Measurements from ENCODE around the gene RGS16.

DNA sequence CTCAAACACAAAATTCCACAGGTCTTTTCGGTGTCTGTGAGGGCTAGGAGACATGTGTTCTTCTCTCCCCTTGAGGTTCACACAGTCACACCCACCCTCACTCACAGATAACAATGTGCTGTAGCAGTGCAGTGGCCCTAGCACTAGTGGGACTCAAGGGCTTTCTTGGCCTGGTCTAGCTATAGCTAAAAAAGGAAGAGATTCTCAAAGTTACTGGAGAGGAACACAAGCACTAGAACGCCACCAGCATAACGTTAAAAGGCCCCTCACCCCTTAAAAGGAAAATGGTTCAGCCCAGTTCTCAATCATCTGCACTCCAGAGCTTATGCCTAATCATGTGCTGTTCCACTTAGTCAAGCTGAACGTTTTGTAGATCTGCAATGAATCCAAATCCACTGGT is 40.7 kb upstream of the RGS16 start:
- TF ChIP-seq EP300 (IDR thresholded peaks at IDR 0.05; ENCODE audit: borderline replicate concordance in 1 of 2, low read depth in 1 of 2, low read length in 1 of 2) (no peak), POLR2AphosphoS5 (IDR thresholded peaks at IDR 0.05; ENCODE audit: low read depth, low read length) (no peak), TEAD4 (IDR thresholded peaks at IDR 0.05; ENCODE audit: borderline replicate concordance, insufficient read depth) (no peak), ELF1 (IDR thresholded peaks at IDR 0.05) (no peak), TAF1 (IDR thresholded peaks at IDR 0.05; ENCODE audit: borderline replicate concordance, low read depth, low read length) (no peak), RAD21 (IDR thresholded peaks at IDR 0.05; ENCODE audit: low read length) (no peak), CHD2 (IDR thresholded peaks at IDR 0.05; ENCODE audit: low read length, partially characterized antibody) (no peak), EZH2phosphoT487 (IDR thresholded peaks at IDR 0.05; ENCODE audit: borderline replicate concordance, low read depth) (no peak), NRF1 (IDR thresholded peaks at IDR 0.05; ENCODE audit: low read depth, low read length) (no peak), NFIC (IDR thresholded peaks at IDR 0.05; ENCODE audit: borderline replicate concordance) (no peak)
- TF ChIP-seq, protein P1, sequence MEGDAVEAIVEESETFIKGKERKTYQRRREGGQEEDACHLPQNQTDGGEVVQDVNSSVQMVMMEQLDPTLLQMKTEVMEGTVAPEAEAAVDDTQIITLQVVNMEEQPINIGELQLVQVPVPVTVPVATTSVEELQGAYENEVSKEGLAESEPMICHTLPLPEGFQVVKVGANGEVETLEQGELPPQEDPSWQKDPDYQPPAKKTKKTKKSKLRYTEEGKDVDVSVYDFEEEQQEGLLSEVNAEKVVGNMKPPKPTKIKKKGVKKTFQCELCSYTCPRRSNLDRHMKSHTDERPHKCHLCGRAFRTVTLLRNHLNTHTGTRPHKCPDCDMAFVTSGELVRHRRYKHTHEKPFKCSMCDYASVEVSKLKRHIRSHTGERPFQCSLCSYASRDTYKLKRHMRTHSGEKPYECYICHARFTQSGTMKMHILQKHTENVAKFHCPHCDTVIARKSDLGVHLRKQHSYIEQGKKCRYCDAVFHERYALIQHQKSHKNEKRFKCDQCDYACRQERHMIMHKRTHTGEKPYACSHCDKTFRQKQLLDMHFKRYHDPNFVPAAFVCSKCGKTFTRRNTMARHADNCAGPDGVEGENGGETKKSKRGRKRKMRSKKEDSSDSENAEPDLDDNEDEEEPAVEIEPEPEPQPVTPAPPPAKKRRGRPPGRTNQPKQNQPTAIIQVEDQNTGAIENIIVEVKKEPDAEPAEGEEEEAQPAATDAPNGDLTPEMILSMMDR (IDR thresholded peaks at IDR 0.05), result no peak
- TF ChIP-seq, protein P2, sequence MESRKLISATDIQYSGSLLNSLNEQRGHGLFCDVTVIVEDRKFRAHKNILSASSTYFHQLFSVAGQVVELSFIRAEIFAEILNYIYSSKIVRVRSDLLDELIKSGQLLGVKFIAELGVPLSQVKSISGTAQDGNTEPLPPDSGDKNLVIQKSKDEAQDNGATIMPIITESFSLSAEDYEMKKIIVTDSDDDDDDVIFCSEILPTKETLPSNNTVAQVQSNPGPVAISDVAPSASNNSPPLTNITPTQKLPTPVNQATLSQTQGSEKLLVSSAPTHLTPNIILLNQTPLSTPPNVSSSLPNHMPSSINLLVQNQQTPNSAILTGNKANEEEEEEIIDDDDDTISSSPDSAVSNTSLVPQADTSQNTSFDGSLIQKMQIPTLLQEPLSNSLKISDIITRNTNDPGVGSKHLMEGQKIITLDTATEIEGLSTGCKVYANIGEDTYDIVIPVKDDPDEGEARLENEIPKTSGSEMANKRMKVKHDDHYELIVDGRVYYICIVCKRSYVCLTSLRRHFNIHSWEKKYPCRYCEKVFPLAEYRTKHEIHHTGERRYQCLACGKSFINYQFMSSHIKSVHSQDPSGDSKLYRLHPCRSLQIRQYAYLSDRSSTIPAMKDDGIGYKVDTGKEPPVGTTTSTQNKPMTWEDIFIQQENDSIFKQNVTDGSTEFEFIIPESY (IDR thresholded peaks at IDR 0.05; ENCODE audit: borderline replicate concordance, low read depth), result no peak
- TF ChIP-seq, protein P3, sequence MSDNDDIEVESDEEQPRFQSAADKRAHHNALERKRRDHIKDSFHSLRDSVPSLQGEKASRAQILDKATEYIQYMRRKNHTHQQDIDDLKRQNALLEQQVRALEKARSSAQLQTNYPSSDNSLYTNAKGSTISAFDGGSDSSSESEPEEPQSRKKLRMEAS (IDR thresholded peaks at IDR 0.05; ENCODE audit: low read depth), result no peak
